Measurements from ENCODE around the gene TRIM50. TPM values are rescaled to one million over a fixed set of nuclear protein-coding genes. Genes with fewer than 3 reads are reported as not detected.
"Not testable (repeated sequence)": the region's sequence is repeated elsewhere in the genome, so short reads cannot be mapped to it uniquely, and the experiment has no call there.

TRIM50 gene
- total RNA-seq, 1 donor from 2014 or later: not detected

DNA sequence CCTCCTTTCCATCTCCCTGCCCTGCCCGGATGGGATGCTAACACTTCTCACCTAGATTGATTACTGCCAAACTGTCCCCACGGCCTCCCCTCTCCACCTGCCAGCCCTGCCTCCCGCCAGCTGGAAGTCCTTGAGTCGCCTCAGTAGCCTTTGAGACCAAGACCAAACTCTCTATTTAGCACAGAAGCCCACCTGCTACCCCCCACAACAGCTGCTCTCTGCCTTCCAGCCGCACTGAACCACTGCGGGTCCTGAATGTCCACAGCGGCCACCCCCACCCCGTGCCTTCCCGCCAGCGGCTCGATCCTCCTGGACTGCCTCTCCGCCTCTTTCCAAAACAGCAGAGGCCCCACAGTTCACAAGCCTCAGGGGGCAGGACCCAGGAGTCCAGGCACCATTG, 39.1 kb upstream of the TRIM50 start:
- intact Hi-C loops (cut with DNase I): no loop called here
- no peaks in the 10 kb centered on the region for H3K9me3 ChIP-seq
- DNase-seq (ENCODE audit: extremely low spot score in 2 of 2): no peak
- H3K4me1 ChIP-seq: no peaks in the 10 kb centered on the region
- TF ChIP-seq POLR2A (IDR thresholded peaks at IDR 0.05): no peak
- TF ChIP-seq CTCF (IDR thresholded peaks at IDR 0.05): no peak
- no peak overlapping the region for H3K27ac ChIP-seq
- H3K36me3 ChIP-seq: no peaks in the 10 kb centered on the region
- H3K27me3 ChIP-seq: no peaks in the 10 kb centered on the region
- no peak overlapping the region for H3K4me3 ChIP-seq

DNA sequence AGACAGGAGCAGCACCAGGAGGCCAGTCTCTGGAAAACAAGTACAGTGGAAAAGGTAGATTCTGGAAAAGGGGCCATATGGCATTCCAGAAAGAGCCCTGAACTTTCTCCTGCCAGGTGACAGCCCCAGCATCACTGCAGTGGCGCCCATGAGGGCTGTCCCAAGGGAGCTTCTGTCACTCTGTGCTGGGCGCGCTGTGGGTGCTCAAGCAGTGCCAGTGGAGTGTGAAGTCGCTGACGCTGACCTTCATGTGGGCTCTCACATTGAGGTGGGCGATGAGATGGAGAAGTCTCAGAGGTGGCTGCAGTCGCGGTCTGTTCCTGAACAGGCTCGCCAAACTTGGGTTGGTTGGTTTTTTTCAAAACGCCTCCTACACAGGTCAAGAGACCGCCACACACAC, 38.2 kb upstream of the TRIM50 start:
- H3K27me3 ChIP-seq: no peaks in the 10 kb centered on the region
- no peak for DNase-seq (ENCODE audit: extremely low spot score in 2 of 2)
- no peak overlapping the region for H3K27ac ChIP-seq
- no peaks in the 10 kb centered on the region for H3K36me3 ChIP-seq
- H3K4me1 ChIP-seq: no peaks in the 10 kb centered on the region
- H3K9me3 ChIP-seq: no peaks in the 10 kb centered on the region
- no peak for TF ChIP-seq POLR2AphosphoS5 (IDR thresholded peaks at IDR 0.05; ENCODE audit: insufficient read depth in 1 of 2, low read depth in 1 of 2)
- no peak for TF ChIP-seq CTCF (IDR thresholded peaks at IDR 0.05)
- no peak for TF ChIP-seq POLR2A (IDR thresholded peaks at IDR 0.05)
- intact Hi-C loops (cut with DNase I): no loop called here
- H3K4me3 ChIP-seq: no peak overlapping the region

GRCh38 chr7:73364006-73364728, 36.3 kb upstream of the TRIM50 start:
- TF ChIP-seq CTCF (IDR thresholded peaks at IDR 0.05) (no peak), POLR2A (IDR thresholded peaks at IDR 0.05) (no peak), POLR2AphosphoS5 (IDR thresholded peaks at IDR 0.05; ENCODE audit: insufficient read depth in 1 of 2, low read depth in 1 of 2) (no peak)
- no peak for DNase-seq (ENCODE audit: extremely low spot score in 2 of 2)
- Histone ChIP-seq H3K27me3 (no peaks in the 10 kb centered on the region), H3K9me3 (no peaks in the 10 kb centered on the region), H3K4me1 (no peaks in the 10 kb centered on the region), H3K36me3 (no peaks in the 10 kb centered on the region), H3K4me3 (no peak overlapping the region), H3K27ac (no peak overlapping the region)
- intact Hi-C loops (cut with DNase I): no loop called here

DNA sequence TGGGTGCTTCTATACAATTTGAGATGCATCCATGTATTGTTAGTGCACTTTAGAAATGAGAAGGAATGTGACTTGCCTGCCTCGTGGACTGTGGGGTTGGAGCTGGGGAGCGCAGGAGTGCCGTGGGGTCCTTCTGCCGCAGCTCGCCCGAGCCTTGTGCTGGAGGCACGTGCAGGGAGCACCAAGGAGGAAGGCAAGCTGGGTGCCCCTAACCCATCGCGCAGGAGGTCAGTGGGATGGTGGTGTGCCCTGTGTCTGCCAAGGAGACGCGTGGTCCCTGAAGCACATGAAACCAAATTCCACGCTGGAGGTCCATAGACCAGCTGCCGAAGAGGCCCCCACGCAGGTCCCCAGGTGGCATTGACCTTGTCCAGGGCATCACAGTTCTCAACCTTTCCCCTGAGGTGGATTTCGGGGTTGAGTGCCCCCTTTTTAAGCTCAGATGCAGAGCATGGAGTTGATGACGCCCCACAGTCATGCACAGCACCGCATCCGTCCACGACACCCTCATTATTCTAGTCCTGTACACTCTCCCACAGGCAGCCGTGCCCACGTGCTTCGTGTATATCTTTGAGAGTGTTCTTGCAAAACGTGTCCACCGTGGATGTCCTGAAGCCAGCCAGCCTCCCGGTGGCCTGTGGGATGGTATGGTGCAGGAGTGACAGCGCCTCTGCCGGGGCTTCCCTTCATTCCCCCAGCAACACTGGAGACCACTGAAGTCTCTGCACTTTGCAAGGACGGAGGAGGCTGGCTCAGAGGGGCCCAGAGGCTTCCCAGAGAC, 35.5 kb upstream of the TRIM50 start:
- DNase-seq (ENCODE audit: extremely low spot score in 2 of 2): no peak
- Histone ChIP-seq H3K4me1 (peaks cover 3% of the 10 kb centered on the region), H3K4me3 (no peak overlapping the region), H3K27me3 (no peaks in the 10 kb centered on the region), H3K27ac (no peak overlapping the region), H3K9me3 (no peaks in the 10 kb centered on the region), H3K36me3 (no peaks in the 10 kb centered on the region)
- intact Hi-C loops (cut with DNase I): no loop called here
- TF ChIP-seq CTCF (IDR thresholded peaks at IDR 0.05) (no peak), POLR2AphosphoS5 (IDR thresholded peaks at IDR 0.05; ENCODE audit: insufficient read depth in 1 of 2, low read depth in 1 of 2) (no peak)

DNA sequence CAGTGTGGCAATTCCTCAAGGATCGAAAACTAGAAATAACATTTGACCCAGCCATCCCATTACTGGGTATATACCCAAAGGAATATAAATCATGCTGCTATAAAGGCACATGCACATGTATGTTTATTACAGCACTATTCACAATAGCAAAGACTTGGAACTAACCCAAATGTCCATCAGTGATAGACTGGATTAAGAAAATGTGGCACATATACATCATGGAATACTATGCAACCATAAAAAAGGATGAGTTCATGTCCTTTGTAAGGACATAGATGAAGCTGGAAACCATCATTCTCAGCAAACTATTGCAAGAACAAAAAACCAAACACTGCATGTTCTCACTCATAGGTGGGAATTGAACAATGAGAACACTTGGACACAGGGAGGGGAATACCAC, 32.7 kb upstream of the TRIM50 start:
- H3K9me3 ChIP-seq; H3K4me3 ChIP-seq; H3K36me3 ChIP-seq; H3K27ac ChIP-seq; intact Hi-C loops (cut with DNase I); DNase-seq (ENCODE audit: extremely low spot score in 2 of 2); H3K27me3 ChIP-seq: not testable (repeated sequence)
- H3K4me1 ChIP-seq: peaks cover 10% of the 10 kb centered on the region

Measured in vagina (tissue), 2 donors.